ENCODE results near the gene ACKR3.

ACKR3 gene

DNA sequence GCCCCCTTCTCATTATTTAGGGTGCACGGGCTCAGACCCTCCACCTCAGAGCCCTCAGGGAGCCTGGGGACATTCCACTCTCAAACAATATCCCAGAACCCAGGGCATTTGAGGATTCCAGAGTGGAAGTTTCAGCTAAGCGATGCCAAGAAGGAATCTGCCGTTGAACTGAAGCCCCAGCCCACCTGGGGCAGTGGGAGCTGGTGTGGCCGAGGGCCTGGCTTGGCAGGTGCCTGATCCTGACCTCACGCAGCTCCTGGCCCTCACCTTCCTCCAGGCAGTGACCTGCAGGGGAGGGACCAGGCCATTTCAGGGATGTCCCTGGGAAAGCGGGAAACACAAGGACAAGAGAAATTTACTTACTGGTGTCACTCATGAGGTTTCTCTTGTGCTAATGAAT lies 58.2 kb downstream of the ACKR3 start:
- no peak overlapping the region for H3K4me3 ChIP-seq (ENCODE audit: low read depth, low read length)
- TF ChIP-seq, protein P1, sequence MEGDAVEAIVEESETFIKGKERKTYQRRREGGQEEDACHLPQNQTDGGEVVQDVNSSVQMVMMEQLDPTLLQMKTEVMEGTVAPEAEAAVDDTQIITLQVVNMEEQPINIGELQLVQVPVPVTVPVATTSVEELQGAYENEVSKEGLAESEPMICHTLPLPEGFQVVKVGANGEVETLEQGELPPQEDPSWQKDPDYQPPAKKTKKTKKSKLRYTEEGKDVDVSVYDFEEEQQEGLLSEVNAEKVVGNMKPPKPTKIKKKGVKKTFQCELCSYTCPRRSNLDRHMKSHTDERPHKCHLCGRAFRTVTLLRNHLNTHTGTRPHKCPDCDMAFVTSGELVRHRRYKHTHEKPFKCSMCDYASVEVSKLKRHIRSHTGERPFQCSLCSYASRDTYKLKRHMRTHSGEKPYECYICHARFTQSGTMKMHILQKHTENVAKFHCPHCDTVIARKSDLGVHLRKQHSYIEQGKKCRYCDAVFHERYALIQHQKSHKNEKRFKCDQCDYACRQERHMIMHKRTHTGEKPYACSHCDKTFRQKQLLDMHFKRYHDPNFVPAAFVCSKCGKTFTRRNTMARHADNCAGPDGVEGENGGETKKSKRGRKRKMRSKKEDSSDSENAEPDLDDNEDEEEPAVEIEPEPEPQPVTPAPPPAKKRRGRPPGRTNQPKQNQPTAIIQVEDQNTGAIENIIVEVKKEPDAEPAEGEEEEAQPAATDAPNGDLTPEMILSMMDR (IDR thresholded peaks at IDR 0.05; ENCODE audit: borderline replicate concordance, insufficient read depth, low read depth, low read length): no peak

DNA sequence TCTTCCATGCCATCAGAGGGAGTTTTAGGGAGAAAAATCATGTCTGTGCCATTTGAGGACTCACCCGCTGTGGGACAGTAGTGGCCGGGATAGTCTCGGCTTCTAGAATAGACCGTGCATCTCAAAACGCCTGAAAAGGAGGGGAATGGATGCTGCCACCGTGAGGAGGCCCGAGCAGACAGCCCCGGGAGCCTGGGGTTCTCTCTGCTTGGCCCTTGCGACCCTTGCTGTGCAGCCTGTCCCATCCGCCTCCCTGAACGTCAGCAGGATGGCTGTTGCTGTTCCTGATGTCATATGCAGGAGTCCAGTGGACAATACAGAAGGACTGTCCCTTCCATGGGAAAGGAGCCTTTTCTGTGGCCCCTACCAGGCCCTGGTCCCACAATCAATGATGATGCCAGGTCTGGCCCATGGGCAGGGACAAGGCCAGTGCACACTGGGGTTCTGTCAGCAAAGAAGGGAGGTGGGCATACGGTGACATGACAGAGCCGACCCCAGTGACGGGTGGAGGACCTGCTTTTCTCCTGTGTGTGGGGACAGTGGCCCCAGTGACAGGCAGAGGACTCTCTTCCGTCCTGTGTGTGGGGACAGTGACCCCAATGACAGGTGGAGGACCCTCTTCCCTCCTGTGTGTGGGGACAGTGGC lies 58.8 kb downstream of the ACKR3 start:
- H3K4me3 ChIP-seq (ENCODE audit: low read depth, low read length): no peak overlapping the region
- TF ChIP-seq, protein P1 (IDR thresholded peaks at IDR 0.05; ENCODE audit: borderline replicate concordance, insufficient read depth, low read depth, low read length): no peak

DNA sequence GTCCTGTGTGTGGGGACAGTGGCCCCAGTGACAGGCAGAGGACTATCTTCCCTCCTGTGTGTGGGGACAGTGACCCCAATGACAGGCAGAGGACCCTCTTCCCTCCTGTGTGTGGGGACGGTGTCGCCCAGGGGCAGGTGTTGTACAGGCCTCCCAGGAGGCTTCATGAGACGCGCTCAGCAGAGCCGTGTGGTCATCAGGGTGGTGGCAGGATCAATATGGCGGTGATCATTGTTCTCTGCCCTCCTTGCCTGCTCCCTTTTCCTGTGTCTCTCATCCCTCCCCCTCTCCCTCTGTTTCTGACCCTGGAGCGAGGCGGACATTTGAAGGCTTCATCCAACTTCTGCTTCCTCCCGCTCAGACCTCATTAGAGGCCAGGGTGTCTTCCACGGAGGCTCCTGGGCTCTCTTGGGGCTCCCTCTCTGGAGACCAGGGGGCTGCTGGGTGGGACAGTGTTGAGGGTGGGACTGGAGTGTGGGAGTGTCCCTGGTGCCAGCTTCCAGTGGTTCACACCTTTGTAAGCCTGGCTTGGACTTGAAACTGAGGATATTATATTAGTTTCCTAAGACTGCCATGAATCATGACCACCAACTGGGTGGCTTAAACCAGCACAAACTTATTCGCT lies 59.5 kb downstream of the ACKR3 start:
- TF ChIP-seq, protein P1 (IDR thresholded peaks at IDR 0.05; ENCODE audit: borderline replicate concordance, insufficient read depth, low read depth, low read length): no peak
- no peak overlapping the region for H3K4me3 ChIP-seq (ENCODE audit: low read depth, low read length)

DNA sequence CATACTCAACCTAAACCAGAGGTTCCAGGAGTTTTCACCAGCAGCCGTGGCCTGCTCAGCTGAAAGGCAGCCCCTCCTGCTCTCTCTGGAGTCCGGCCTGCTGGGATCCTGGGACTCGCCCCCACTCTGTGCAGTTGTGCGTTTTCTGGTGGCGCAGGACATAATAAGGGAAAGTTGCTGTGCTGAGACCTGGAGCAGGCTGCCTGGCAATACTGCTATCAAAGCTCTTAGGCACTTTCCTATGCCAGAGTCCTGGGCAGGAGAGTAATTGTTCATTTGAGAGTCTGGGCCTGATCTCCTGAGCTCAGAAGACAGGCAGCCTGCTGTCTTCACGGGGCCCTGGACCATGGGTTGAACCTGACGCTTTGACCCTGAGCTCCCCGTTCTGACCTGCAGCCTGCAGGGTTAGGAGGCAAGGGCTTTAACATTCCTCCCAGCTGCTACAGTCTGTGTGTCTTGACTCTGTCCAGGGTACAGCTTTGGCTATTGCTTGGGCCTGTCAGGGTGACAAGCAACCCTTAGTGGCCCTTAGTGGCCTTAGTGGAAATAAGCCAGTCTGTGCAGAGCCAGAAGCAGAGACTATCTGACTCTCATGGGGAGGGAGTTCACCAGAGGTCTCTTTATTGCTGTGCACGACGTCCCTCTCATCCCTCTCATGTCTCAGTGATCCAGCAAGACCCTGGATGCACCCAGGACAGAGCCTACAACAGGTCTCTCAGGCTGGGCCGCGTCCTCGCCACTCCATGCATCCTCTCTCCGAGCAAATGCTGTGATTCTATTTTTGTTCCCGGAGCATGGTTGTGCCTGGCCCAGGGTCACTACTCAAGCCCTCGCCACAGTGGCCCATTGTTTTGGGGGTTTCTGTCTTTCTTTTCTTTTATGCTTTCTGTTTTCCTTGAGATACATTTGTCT lies 60.6 kb downstream of the ACKR3 start:
- H3K4me3 ChIP-seq (ENCODE audit: low read depth, low read length): no peak overlapping the region
- TF ChIP-seq, protein P1 (IDR thresholded peaks at IDR 0.05; ENCODE audit: borderline replicate concordance, insufficient read depth, low read depth, low read length): no peak

DNA sequence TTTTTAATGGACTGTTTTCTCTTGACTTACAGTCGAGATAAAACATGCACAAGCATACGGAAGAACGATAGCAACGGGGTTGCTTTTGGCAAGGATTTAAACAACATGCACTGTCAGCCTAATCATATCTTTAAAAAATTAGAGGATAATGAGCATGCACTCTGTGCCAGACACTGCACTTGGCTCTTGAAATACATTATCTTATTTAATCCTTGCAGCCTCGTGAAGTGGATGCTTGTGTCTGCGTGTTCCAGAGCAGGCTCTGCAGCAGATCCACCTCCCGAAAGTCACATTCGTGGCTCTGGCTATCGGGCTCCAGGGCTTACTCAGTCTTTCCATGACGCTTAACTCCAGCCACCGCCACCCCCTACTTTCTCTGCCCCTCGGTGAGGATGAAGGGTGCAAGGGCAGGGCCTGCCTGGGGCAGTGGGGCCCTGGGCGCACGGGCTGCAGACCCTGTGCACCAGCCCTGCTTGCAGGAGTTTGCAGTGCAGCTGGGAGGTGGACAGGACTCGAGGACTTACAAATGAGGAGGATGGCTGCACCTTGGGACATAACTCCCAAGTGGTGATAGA lies 61.7 kb downstream of the ACKR3 start:
- TF ChIP-seq, protein P1 (IDR thresholded peaks at IDR 0.05; ENCODE audit: borderline replicate concordance, insufficient read depth, low read depth, low read length): no peak
- no peak overlapping the region for H3K4me3 ChIP-seq (ENCODE audit: low read depth, low read length)

DNA sequence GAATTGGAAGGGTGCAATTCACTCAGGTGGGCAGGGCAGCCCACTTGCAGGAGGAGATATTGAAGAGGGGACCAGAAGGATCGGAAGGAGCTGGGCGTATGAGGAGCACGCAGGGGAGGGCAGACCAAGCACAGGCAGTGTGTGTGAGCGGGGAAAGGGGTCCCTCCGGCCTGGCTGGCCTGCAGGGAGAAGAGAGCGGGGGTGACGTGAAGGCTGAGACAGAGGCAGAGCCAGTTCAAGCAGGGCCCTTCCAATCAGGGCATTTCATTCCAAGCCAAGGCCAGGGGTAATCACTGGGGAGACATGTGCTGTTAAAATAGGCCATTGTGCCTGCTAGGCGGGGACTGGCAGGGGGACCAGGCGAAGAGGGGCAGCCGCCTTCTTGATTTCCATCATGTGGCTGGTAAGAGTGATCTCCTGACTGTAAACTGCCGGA lies 62.2 kb downstream of the ACKR3 start:
- TF ChIP-seq, protein P1 (IDR thresholded peaks at IDR 0.05; ENCODE audit: borderline replicate concordance, insufficient read depth, low read depth, low read length): no peak
- H3K4me3 ChIP-seq (ENCODE audit: low read depth, low read length): no peak overlapping the region
